ENCODE data around the gene LRG1.

The LRG1 gene

GRCh38 chr19:4491446-4491845 is 48.4 kb downstream of the LRG1 start:
- DNase-seq: no peak

DNA sequence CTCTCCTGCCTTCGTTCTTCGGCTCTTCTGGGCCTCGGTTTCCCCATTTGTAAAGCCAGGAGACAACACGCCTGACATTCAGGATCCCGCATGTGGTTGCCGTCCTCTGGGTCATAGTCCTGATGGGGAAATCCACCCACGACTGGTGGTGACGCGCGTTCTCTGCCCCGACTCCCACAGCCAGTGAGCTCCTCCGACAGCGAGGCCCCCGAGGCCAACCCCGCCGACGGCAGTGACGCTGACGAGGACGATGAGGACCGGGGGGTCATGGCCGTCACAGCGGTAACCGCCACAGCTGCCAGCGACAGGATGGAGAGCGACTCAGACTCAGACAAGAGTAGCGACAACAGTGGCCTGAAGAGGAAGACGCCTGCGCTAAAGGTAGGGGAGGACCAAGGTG is 51.3 kb downstream of the LRG1 start:
- no peak for DNase-seq

- DNase-seq: no peak
These were observed 52.3 kb downstream of the LRG1 start for GRCh38 chr19:4487572-4487971.

Data from amniotic stem cell (primary cell).